Stimulated activated CD8-positive, alpha-beta memory T cell treated with anti-CD3 and anti-CD28 coated beads, Interleukin-12 subunit alpha, Interleukin-12 subunit beta, amount 100 ng/mL, for 4 hours (primary cell): ENCODE measurements around the gene KRTAP12-1.

ENCODE experiments used
- DNase-seq: peaks from one replicate; pipeline ENCODE4 v3.0.0-alpha.2; 2020; ENCODE audit warnings: low read depth

KRTAP12-1 gene

DNA sequence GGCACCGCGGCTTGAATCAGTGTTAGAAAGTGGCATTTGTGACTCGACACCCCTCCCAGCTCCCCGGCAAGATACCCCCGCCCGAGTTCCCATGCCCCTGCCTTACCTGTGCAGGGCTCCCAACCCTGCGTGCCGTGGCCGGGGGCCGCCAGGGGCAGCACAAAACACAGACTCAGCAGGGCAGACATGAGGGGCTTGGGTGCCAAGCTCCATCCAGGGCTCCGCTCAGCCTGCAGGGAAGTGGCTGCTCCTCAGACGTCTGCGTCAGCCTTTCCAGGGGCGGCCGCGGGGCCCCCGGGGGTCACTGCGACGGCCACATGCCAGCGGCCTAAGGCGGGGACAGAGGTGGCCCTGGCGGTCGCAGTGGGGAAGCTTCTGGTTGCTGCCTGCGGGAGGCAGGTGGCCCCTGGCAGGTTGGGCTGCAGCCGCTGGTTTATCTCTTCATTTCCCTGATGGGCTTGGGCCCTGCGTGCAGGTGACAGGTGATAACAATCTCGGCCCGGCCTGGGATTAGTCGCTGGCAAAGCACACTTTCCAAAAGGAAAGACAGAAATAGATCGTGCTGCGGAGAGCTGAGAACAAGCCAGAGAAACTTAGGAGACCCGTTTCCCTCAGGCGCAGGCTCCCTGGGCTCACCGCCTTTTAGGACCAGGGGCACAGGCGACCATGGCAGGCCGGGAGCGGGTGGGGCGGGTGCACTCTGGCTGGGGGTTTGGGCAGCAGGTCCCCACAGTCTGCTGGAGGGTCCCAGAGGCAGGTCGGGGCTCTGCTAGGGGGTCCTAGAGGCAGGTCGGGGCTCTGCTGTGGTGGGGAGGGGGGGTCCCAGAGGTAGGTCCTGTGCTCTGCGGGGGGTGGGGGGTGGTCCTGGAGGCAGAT, 29.6 kb upstream of the KRTAP12-1 start, which contains the start of gene TSPEAR:
TSS of gene TSPEAR (minus strand) at position 246 of the 876 bp plus-strand sequence. CDS start at position 188, 58 bp downstream.
- DNase-seq = no peak

DNA sequence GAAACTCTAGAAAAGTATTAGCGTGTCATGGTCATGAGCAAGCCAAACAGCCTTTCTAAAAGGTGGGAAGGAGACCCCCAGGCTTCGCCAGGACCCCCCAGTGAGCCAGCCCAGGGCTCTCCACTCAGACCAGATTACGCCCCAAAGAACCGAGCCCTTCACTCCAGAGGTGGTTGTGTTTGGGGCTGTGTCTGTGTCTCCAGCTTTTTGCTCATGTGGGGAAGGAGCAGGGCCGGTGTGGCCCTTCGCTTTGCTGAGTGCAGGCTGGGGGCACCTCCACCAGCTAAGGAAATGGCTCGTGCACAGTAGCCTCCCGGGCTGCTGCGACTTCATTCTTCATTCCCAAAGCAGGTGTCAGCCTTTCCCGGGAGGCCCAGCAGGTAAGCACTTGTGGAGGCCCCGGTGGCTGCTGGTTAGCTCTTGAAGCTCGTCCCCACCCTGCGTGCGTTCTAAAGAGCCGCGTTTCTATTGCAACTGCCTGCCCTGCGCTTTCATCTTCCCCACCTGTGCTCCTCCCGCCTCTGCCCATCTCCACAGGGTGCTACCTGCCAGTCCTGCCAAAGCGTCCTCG, 28.9 kb upstream of the KRTAP12-1 start:
- DNase-seq = no peak

DNA sequence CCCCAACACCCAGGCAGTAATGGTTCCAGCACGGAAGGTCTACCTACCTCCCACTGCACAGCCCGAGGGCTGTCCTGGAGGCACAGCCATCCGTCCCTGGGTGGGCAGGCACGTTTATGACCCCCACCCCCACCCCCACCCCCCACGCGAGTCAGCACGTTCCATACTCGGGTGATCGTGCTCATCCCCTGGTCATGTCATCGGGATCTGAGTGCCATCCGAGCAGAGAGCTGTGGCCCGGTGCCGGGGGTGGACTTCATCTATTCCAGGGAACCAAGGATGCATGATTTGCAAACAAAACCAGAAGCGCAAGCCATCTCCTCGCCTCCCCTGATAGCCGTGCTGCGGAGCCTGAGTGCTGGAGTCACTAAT, 28.3 kb upstream of the KRTAP12-1 start:
- no peak for DNase-seq

DNA sequence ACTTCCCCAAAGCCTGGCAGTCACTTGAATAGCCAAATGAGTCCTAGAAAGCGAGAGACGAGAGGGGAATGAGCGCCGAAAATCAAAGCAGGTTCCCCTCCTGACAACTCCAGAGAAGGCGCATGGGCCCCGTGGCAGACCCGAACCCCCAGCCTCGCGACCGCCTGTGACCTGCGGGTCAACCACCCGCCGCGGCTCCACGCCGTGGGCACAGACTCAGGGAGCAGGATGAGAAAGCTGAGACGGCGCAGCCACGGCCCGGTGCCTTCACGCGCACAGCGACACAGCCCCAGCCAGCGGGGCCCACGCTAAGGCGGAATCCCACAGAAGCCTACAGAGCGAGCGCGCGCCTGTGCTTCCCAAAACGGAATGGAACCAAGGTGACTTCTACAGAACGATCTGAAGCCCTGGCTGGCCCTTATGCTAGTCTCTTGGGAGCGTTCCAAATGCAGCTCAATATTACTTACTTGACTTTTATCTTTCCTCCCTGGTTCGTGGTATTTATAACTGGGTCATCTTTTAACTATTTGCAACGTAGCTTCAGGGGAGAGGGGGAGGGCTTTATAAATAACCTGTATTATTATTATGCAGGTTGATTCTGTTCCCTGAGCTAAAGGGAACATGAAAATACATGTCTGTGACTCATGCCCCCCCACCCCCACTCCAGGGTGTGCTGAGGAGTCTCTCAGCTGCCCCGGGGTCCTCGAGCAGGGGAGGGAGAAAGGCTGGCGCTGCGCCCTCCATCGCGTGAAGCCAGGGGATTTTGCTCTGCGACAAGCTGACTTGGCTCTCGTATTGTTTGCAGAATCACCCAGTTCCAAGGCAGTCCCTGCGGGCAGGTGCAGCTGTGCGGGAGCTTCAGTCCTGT, 27.7 kb upstream of the KRTAP12-1 start:
- no peak for DNase-seq

DNA sequence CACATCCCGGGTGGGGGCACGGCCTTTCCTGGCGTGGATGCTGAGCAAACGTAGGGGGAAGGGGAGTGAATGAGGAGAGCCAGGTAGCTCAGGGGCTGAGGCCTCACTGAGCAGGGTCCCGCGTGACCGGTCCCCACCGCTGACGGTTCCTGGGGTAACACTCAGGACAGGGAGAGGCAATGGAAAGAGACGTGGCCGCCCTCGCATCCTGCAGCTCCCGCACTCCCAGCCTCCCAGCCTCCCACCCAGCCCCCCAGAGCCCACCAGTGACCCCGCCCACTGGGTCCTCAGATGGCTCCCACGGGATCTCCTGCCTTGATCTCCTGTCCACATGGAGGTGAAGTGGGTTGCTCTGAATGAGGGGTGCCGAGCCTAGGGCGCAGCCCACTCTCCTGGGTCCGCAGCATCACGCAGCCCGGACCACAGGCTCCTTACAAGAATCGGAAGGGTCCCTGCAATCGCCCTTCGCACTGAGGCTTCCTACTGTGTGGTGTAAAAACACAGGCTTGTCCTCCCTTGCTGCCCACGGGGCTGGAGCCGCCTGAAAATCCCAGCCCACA, 27.0 kb upstream of the KRTAP12-1 start:
- DNase-seq = no peak

DNA sequence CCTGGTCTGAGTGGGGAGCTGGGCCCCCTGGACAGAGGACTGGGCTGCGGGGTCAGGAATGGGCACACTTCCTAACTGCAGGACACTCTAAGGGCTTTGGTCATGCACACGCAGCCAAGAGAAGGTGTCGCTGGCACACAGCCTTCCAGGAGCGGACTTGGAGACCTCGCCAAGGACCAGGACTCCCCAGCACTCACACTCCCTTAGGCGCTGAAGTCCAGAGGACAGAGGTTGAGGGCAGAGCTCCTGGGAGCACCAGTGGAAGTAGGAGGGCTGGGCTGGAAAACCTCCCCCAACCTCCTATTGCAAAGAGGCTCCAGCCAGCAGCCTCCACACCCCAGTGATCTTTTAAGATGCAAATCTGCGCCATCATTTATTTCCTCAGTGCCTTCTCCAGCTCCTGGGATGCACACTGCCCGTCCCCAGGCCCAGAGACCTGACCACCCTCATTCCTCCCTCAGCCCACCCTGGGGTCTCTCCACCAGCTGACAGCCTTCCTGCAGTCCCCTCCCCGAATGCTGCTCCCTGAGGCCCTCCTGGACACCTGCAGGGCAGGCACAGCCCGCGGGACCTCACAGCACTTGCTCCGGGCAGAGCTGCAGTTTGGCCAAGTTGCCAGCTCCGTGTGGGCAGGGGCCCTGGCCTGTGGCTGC, 26.4 kb upstream of the KRTAP12-1 start:
- DNase-seq = no peak

DNA sequence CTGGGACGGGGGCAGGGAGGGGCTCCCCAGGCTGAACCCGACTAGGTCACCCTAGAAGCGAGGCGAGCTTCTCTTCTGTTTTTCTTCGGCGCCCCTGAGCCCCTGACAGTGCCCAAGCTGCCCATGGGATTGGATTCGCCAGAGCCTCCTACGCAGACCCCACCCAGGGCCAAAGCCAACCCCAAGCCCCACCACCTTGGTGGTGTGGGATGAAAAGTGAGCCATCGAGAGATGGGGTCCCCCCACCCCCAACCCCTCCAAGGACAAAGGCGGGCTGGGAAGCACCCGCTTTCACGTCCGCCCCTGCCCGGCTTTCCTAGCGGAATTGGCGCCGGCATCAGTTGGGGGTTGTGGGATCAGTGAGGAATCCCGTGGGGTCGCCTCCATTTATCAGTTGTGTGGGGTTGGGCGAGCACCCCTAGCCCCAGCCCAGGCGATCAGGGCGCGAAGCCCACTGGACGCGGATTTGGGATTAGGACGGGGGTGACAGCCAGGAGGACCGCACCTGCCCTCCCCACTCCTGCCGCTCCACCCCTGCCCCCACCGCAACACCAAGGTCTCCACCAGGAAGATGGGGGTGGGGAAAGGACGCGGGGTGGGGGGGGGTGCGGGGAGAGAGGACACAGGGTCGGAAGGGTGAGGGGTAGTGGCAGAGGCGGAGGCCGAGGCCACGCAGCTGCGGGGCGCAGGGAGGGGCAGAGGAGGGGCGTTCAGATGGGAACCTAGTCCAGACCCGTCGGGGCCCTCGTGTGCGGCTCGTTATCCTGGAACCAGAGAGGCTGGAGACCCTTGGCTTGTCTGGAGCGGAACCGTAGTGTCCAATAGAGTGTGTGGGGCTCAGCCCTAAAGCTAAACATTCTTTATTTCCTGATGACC, 25.0 kb upstream of the KRTAP12-1 start:
- DNase-seq = no peak

DNA sequence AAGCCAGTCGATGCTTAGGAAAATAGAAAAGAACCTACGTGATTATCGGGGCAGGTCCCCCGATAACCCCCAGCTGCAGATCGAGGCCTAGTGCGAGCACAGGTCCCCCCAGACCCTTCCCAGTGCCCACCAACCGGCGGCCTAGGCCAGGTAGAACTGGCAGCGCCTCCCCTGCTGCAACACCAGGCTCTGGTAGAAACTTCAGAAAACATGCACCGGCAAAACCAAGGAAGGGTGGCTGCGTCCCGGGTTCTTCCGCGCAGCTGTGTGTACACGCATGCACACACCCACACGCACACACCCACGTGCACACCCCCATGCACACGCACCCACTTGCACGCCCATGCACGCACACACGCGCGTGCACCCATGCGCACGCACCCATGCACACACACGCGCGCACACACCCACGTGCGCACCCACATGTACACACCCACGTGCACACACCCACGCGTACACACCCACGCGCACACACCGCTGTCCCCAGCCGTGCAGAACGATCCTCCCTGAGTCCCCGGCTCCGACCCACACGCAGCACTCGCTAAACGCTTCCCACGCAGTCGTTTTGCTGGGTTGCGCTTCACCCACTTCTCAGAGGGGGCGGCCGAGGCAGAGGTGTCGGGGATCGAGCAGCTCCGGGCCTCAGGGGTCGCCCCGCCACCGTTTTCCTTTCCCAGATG, 24.2 kb upstream of the KRTAP12-1 start:
- DNase-seq = no peak

DNA sequence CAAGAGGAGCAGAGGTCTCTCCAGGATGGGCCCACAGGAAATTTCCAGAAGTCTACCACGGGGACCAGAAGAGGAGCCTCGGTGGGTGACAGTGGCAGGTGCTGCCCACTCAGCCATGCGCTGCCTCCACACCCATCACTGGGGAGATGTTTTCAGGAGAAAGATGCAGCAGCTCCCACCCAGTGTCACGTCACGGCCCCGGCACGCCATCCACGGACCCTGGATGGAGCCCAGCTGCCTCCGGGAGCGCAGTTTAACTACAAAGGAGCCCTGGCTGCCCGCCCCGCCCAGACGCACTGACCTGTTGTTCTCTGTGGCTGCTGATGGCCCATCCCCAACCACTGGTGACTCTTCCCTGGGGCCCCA, 22.7 kb upstream of the KRTAP12-1 start:
- DNase-seq = no peak

DNA sequence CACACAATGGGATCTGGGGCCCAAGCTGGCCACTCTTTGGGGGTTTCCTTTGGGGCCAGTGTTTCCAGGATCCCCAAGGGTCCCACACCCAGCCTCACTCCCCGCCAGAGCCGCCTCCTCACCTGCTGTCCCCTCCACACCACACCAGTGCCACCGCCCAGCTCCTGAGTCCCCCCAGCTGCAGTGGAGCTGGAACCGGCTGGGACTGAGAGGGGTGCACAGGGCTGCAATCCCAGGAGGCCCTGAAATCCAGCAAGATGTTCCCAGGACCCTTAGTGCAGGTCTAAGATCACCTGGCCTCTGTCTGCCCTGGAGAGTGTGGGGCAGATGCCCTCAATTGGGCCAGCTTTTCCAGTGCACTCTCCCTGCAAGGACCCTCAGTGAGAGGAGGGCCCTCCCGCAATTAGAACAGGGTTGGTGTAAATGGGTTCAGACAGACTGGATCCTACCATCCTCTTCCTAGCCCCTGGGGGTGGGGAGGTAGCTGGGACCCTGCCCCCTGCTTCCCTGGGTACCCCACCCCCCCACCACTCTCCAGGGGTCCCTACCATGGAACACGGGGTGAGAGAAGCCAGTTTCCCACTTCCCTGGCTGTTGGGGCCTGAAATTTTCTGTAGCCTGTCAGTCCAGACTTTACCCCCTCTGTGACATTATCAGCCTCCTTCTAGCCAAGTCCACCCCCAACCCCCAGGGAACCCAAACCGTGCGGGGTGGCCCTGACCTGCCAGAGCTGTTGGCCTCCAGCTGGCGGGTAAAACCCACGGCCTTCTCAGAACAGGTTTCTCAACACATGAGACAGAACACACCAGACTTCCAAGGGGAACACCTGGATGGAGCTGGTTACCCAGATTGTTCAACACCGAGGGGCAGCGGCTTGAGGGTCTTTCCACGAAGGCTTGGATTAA, 22.0 kb upstream of the KRTAP12-1 start:
- DNase-seq = no peak

DNA sequence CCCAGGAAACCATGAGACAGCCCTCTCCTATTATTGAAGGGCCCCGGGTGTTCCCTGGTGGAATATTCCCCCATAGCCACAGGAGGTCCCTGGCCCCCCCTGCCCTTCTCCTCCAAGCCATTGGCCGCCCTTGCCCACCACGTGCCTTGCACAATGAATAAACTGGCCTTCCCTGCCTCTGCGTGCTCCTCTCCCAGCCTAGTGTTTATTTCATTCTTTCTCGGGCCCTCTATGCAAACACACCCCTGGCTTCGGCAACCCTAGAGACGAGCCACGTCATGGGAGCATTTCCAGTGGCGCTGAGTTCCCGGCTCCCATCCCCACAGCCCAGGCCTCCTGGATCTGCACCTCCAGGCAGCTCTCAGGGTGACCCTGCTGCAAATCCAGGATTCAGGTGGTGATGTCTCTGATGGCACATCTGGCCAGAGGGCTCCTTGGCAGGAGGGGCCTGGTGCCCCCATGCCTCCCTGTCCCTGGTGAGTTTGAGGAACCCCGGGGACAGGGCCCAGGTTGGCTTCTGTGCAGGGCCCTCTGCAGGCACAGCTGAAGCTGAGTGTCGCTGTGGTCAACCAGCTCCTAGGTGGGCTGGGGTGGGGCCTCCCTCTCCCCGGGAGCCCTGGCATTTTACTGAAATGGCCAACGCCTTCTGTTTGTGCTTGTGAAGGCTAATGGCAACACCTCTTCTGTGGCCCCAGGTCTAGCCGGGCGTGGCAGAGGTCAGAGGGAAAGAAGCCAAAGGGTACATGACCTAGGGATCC, 21.2 kb upstream of the KRTAP12-1 start:
- DNase-seq = no peak

DNA sequence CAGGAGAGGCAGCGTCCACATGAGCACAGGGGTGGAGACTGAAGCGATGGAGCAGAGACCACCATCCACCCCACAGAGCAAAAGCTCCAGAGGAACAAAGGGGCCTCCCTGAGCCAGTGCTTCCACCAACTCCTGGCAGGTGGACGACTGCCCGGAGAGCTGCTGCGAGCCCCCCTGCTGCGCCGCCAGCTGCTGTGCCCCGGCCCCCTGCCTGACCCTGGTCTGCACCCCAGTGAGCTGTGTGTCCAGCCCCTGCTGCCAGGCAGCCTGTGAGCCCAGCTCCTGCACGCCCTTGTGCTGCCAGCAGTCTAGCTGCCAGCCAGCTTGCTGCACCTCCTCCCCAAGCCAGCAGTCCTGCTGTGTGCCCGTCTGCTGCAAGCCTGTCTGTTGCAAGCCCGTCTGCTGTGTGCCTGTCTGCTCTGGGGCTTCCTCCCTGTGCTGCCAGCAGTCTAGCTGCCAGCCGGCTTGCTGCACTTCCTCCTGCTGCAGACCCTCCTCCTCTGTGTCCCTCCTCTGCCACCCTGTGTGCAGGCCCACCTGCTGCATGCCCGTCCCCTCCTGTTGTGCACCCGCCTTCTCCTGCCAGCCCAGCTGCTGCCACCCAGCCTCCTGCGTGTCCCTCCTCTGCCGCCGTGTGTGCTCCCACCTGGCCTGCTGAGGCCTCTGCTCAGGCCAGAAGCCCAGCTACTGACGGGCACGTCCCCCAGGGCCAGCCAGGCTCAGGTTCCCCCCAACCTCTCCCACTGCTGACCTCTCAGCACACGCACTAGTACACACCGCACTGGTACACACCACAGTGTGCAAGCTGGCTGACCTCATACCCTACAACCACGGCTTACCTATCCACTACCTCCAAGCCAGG, 20.4 kb upstream of the KRTAP12-1 start:
- no peak for DNase-seq

DNA sequence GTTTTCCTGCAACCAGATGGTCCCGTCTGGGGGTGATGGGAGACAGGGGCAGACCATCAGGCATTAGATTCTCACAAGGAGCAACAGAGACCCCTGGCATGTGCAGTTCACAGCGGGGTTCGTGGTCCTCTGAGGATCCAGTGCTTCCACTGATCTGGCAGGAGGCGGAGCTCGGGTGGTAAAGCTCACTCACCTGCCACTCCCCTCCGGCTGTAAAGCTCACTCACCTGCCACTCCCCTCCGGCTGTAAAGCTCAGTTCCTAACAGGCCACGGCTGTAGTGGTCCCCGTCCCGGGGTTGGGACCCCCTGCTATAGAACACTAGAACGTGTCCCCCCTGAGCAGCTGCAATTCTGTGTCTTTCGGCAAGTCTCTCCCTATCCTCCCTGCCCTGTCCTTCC, 19.6 kb upstream of the KRTAP12-1 start:
- no peak for DNase-seq

DNA sequence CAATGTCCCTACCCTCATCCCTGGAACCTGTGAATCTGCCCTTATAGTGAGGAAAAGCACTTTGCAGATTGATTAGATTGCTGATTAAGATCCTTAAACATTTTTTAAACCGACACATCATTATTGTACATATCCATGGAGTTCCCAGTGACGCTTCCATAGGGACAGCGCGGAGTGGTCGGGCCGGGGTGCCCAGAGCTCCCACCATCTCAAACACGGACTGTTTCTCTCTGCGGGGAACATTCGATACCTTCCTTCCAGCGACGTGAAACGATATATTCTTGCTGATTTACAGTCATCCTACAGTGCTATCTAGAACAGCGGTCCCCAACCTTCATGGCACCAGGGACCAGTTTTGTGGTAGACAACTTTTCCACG, 19.0 kb upstream of the KRTAP12-1 start:
- no peak for DNase-seq

DNA sequence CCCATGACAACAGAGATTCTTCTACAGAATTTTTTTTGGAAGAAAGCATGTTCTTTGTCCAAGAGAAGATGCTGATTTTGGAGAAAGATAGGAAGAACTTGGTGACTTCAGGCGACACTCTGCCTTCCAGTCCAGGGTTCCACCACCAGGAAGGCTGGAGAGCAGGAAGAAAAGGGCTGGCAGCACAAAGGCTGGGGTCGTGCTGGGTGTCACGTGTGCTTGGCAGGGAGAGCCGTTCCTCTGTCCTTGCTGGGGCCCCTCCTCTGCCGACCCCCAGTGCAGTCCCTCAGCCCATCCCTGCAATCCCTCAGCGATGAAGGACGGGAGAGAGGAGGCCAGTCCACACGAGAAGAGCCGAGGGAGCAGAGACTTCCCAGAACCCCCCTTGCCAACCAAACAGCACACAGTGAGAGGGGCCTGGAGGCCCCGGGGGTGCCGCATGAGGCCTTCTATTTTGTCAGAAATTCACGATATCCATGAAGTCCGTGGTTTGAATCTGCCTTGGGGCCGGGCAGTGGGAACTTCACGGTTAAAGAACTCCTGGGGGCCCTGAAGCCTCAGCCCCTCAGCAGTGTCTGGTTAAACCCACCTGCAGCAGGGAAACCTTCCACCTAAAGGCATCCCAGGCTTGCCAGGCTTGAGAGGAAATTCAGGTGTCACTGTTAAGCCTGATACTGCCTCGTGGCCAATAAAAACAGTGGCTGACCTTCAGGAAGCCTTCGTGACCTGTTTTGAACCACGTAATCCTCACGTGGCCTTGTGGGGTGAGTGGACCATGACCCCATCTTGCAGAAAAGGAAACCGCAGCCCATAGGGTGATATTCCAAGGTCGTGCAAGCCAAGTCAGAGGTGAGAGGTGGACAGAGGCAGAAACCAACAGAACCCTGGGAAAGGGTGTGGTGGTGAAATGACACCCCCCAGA, 18.4 kb upstream of the KRTAP12-1 start:
- DNase-seq = no peak

DNA sequence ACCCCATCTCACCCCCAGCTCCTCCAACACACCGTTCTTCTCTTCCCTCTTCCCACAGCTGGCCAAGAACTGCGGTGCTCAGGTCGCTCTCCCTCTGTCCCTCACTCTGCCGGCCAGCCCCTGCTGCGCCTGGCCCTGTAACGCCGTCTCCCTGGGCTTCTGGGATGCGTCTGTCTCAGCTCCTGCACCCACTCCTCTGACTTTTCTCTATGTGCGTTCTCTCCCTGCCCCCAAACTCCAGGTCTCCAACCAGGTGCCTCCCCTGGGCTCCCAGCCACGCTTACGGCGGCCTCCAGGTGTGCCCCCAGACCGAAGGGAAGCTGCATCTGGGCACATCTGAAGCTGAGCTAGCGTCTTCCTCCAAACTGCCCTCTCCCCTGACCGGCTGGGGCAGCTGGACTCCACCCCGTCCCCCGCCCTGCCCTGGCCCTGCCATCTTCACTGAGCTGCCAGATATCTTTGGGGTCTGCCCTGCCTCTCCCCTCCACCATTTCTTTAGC, 17.6 kb upstream of the KRTAP12-1 start:
- DNase-seq = no peak
